LNCAP (cell line): ENCODE data around the gene SLC35B3.

ENCODE experiments used
- TF ChIP-seq, protein P1 (sequence below): fragments of 450-650 bp; IDR thresholded peaks from 2 replicates; pipeline ENCODE4 v1.5.1; 2017; ENCODE audit warnings: mild to moderate bottlenecking

SLC35B3 gene

DNA sequence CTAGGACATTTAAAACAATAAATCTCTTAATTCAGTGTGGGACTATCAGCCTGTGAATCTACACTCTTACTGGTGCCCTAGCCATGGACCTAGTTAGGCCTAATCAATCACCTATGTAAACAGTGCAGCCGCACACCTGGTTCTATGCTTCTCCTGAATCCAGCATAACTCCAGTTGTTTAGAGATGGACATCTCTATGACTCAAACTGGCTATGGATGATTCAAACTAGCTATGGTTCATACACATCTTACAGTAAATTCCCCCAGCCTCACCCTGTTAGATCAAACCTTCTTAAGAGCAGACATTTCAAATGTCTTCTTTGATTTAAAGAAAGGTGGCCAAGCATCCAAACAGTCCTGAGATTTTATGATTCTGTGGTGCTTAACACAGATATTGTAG lies 34.7 kb downstream of the SLC35B3 start:
- TF ChIP-seq, protein P1, sequence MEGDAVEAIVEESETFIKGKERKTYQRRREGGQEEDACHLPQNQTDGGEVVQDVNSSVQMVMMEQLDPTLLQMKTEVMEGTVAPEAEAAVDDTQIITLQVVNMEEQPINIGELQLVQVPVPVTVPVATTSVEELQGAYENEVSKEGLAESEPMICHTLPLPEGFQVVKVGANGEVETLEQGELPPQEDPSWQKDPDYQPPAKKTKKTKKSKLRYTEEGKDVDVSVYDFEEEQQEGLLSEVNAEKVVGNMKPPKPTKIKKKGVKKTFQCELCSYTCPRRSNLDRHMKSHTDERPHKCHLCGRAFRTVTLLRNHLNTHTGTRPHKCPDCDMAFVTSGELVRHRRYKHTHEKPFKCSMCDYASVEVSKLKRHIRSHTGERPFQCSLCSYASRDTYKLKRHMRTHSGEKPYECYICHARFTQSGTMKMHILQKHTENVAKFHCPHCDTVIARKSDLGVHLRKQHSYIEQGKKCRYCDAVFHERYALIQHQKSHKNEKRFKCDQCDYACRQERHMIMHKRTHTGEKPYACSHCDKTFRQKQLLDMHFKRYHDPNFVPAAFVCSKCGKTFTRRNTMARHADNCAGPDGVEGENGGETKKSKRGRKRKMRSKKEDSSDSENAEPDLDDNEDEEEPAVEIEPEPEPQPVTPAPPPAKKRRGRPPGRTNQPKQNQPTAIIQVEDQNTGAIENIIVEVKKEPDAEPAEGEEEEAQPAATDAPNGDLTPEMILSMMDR = no peak

DNA sequence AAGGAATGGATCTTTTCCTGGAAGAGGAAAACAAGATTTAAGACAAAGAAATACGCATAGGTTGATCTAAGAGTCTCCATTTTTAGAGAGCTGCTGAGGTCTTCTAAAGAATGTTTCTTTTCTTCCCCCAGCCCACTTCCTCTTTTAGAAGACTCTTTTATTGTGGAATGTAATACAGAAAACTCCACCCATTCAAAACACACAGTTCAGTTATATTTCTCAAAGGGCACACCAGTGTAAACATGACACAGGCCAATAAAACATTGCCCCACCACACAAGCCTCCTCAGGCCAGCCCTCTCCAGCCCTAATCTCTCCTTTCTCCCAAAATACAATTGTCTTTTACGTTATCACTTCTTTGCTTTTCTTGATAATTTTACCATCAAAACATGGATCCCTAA lies 42.8 kb downstream of the SLC35B3 start:
- TF ChIP-seq, protein P1 = no peak

DNA sequence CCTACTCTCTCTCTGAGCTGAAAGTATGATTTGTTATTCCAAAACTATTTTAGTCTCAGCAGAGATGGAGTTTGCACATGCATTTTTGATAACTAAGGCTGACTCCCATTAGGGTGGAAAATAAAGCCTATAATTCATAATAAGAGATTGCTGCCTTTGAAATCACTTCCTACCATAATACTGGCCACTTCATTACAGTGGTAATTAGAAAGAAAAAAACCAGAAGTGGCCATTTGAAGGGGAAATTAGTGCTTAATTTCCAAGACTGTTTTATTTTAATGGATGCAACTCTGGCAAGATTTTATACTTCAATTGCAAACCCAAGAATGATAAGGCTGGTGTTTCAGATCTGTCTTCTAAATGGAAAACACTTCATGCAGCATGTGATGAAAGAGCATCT lies 43.4 kb downstream of the SLC35B3 start:
- TF ChIP-seq, protein P1 = no peak

DNA sequence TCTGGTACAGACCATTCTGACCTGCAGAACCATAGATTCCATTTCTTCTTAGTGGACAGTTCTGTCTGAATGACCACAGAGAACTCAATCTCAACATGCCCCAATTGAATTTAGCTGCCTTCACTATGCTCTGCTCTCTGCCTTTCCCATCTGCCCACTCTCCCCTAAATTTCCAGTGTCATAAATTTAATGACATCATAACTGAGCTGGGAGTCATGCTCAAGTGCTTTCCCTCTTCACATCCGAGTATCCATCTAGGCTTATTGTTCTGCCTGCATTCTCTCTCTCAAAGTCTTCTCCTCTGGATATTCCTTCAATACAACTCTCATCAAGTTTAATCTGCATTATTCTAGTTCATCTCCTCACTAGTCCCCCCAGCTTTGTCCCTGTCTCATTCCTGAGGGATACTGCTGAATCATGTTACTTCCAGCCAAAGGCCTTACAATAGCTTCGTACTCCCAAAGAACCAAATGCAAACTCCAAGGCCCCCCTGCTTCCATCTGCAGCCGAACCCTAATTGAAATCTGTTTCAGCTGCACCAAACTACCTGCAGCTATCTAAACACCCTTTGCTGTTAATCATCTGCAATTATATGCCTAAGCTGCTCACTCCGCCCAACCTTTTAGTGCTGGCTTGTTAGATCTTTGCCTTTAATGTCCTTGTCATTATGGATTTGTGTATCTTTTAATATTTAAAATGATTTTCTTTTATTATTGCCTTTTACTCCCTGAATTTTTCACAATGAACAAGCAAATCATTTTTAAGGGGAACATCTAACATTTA lies 46.1 kb downstream of the SLC35B3 start:
- TF ChIP-seq, protein P1 = no peak

DNA sequence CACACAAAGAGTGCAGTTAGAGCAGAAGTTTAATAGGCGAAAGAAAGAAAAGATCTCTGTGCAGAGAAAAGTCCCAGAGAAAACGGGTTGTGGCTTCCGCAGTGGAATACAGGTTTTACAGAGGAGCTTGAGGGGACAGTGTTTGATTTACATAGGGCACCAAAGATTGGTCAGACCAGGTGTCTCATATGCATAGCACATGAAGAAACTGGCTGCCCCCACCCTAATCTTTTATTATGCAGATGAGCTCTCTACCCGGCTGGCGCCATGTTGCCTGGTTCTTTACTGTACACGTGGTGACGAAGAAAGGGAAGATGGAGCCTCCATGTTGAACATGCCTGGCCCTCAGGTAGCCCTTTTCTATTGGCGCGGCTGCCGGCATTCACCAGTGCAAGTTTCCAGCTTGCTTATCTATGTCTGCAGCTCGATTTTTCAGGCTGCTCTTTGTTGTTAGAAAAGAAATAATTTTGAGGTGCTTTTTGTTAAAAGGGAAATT lies 47.4 kb downstream of the SLC35B3 start:
- TF ChIP-seq, protein P1 = no peak

DNA sequence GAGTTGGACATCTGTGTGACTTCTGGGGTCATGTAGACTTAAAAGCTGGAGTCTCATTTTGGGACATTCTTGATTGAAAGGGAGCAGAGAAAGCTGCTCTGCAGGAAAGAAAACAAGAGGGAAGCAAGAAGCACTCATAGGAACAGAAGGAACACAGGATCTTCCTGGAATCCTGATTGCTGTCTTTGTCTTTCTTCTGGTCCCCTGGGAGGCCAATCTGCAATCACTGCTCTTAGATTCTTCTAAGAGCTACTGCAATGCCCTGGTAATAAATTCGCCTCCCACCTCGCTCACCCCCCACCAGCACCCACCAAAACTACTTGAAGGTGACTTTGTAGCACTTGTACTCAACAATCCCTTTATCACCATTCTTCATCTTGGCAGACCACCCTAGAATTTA lies 51.8 kb downstream of the SLC35B3 start:
- TF ChIP-seq, protein P1 = no peak

DNA sequence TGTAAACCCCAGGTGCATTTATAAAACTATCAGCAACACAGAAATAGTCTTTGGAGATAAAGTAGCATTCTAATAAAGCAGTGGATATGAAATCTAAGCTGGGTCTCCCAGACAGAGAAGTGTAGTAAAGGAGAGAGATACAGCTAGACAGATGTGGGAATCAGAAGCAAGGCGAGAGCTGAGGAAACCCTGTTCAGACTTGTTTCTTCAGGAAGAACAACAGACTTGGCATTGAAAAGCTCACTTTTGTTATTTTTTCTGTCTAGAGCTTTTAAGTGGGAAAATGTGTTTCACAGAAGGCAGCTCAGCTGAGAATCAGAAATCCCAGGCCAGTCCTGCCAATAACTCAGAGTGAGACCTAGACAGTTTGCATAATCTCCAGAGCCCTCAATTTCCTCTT lies 52.9 kb downstream of the SLC35B3 start:
- TF ChIP-seq, protein P1 = no peak
